NCI-H2029 (cell line): ENCODE results near the gene ANKS3.

Experiments
- DNase-seq: peaks from one replicate; lab custom pipeline; 2025; lab: John Stamatoyannopoulos, UW

ANKS3 gene

GRCh38 chr16:4696905-4697847, 36.9 kb downstream of the ANKS3 start:
- no peak for DNase-seq

GRCh38 chr16:4696172-4696904, 37.7 kb downstream of the ANKS3 start:
- DNase-seq, result no peak

- no peak for DNase-seq
These were observed 38.4 kb downstream of the ANKS3 start for GRCh38 chr16:4695473-4696171.

- DNase-seq, result no peak
These were observed 39.2 kb downstream of the ANKS3 start for GRCh38 chr16:4694642-4695451.

GRCh38 chr16:4693956-4694641, 40.0 kb downstream of the ANKS3 start:
- DNase-seq, result no peak

GRCh38 chr16:4693296-4693955, 40.6 kb downstream of the ANKS3 start, which contains the start of gene NUDT16L1:
NUDT16L1 (plus strand) TSS chr16:4693562; CDS start chr16:4693727, 165 bp downstream.
- DNase-seq, result peak; percentile 94

- DNase-seq, result no peak
These were observed 41.4 kb downstream of the ANKS3 start for GRCh38 chr16:4692460-4693295.

- DNase-seq, result no peak
These were observed 42.2 kb downstream of the ANKS3 start for GRCh38 chr16:4691666-4692412.

- DNase-seq, result no peak
These were observed 43.0 kb downstream of the ANKS3 start for GRCh38 chr16:4690946-4691665.

GRCh38 chr16:4689864-4690704, 44.0 kb downstream of the ANKS3 start:
- DNase-seq, result no peak

GRCh38 chr16:4689091-4689671, 44.9 kb downstream of the ANKS3 start:
- DNase-seq, result no peak

- DNase-seq, result no peak
These were observed 45.4 kb downstream of the ANKS3 start for GRCh38 chr16:4688674-4689045.

- no peak for DNase-seq
These were observed 46.0 kb downstream of the ANKS3 start for GRCh38 chr16:4687946-4688673.

- no peak for DNase-seq
These were observed 46.7 kb downstream of the ANKS3 start for GRCh38 chr16:4687416-4687815.

GRCh38 chr16:4686497-4687210, 47.4 kb downstream of the ANKS3 start:
- DNase-seq, result no peak
